WERI-Rb-1 (cell line): Measurements from ENCODE around the gene CAPN9.

Experiments used
- DNase-seq: peaks from one replicate; pipeline ENCODE4 v3.0.0-alpha.2; 2020
- H3K27ac ChIP-seq: fragments of 250-450 bp; sonication (Bioruptor Pico); 2 replicates; pipeline ENCODE4 v1.5.1; 2020; ENCODE audit warnings: mild to moderate bottlenecking, moderate library complexity
- H3K27me3 ChIP-seq: fragments of 250-450 bp; sonication (Bioruptor Pico); 2 replicates; pipeline ENCODE4 v1.5.1; 2021; ENCODE audit warnings: mild to moderate bottlenecking, low read depth, moderate library complexity; ENCODE audit not compliant: insufficient read depth, severe bottlenecking
- H3K36me3 ChIP-seq: fragments of 250-450 bp; sonication (Bioruptor Pico); 2 replicates; pipeline ENCODE4 v1.5.1; 2020; ENCODE audit warnings: mild to moderate bottlenecking, moderate library complexity
- H3K4me3 ChIP-seq: 2 replicates; pipeline ENCODE4 v1.5.1; 2011; ENCODE audit warnings: low read depth, mild to moderate bottlenecking, control low read depth, low read length
- H3K9me3 ChIP-seq: fragments of 250-450 bp; sonication (Bioruptor Pico); 2 replicates; pipeline ENCODE4 v1.5.1; 2021; ENCODE audit warnings: mild to moderate bottlenecking, moderate library complexity; ENCODE audit not compliant: severe bottlenecking
- CTCF ChIP-seq: IDR thresholded peaks from 2 replicates; pipeline ENCODE4 v1.5.1; 2011; ENCODE audit warnings: low read depth, mild to moderate bottlenecking, control low read depth, inconsistent platforms, low read length

Gene CAPN9

GRCh38 chr1:230798491-230798890 is 51.3 kb downstream of the CAPN9 start:
- no peak for TF ChIP-seq CTCF
- no peaks in the 10 kb centered on the region for H3K36me3 ChIP-seq
- H3K4me3 ChIP-seq, result no peak overlapping the region
- DNase-seq, result no peak
- H3K27ac ChIP-seq, result no peak overlapping the region
- no peaks in the 10 kb centered on the region for H3K27me3 ChIP-seq
- H3K9me3 ChIP-seq, result no peaks in the 10 kb centered on the region

GRCh38 chr1:230800891-230801840 is 54.0 kb downstream of the CAPN9 start:
- no peaks in the 10 kb centered on the region for H3K36me3 ChIP-seq
- H3K4me3 ChIP-seq, result no peak overlapping the region
- no peaks in the 10 kb centered on the region for H3K27me3 ChIP-seq
- H3K9me3 ChIP-seq, result no peaks in the 10 kb centered on the region
- no peak for DNase-seq
- 0 out of 2 replicates have a peak, but pooled peaks have one; percentile 3 for TF ChIP-seq CTCF
- no peak overlapping the region for H3K27ac ChIP-seq

GRCh38 chr1:230804396-230804795 is 57.2 kb downstream of the CAPN9 start:
- H3K4me3 ChIP-seq, result no peak overlapping the region
- no peaks in the 10 kb centered on the region for H3K36me3 ChIP-seq
- DNase-seq, result no peak
- H3K9me3 ChIP-seq, result no peaks in the 10 kb centered on the region
- no peak for TF ChIP-seq CTCF
- H3K27me3 ChIP-seq, result no peaks in the 10 kb centered on the region
- H3K27ac ChIP-seq, result no peak overlapping the region

- Histone ChIP-seq H3K4me3 (no peak overlapping the region), H3K36me3 (no peaks in the 10 kb centered on the region), H3K27ac (no peak overlapping the region), H3K27me3 (no peaks in the 10 kb centered on the region), H3K9me3 (no peaks in the 10 kb centered on the region)
- no peak for DNase-seq
- no peak for TF ChIP-seq CTCF
Measured at GRCh38 chr1:230806552-230806951, 59.4 kb downstream of the CAPN9 start.

GRCh38 chr1:230807029-230807428 is 59.8 kb downstream of the CAPN9 start:
- H3K4me3 ChIP-seq, result no peak overlapping the region
- no peak overlapping the region for H3K27ac ChIP-seq
- no peak for DNase-seq
- H3K27me3 ChIP-seq, result no peaks in the 10 kb centered on the region
- H3K36me3 ChIP-seq, result no peaks in the 10 kb centered on the region
- no peak for TF ChIP-seq CTCF
- H3K9me3 ChIP-seq, result no peaks in the 10 kb centered on the region
